ENCODE results near the gene VPS13D.
"Not testable (repeated sequence)": the region's sequence is repeated elsewhere in the genome, so short reads cannot be mapped to it uniquely, and the experiment has no call there.

Gene VPS13D

GRCh38 chr1:12518931-12519692, 289.3 kb downstream of the VPS13D start:
- no peak overlapping the region for H3K27ac ChIP-seq (ENCODE audit: poor library complexity, severe bottlenecking)
- DNase-seq (ENCODE audit: low spot score) (no peak), ATAC-seq (ENCODE audit: low read depth) (no peak)
- no peaks in the 10 kb centered on the region for H3K9me3 ChIP-seq (ENCODE audit: severe bottlenecking)
- H3K4me1 ChIP-seq (ENCODE audit: insufficient read depth, poor library complexity, severe bottlenecking) = no peaks in the 10 kb centered on the region
- no peak overlapping the region for H3K4me3 ChIP-seq (ENCODE audit: severe bottlenecking)
- no peak for TF ChIP-seq CTCF (IDR thresholded peaks at IDR 0.05; ENCODE audit: poor library complexity, severe bottlenecking)
- no peaks in the 10 kb centered on the region for H3K27me3 ChIP-seq (ENCODE audit: insufficient read depth, poor library complexity, severe bottlenecking)
- no peaks in the 10 kb centered on the region for H3K36me3 ChIP-seq (ENCODE audit: low read depth)

GRCh38 chr1:12519693-12520364, 290.0 kb downstream of the VPS13D start:
- Histone ChIP-seq H3K4me1 (ENCODE audit: insufficient read depth, poor library complexity, severe bottlenecking) (no peaks in the 10 kb centered on the region), H3K27ac (ENCODE audit: poor library complexity, severe bottlenecking) (no peak overlapping the region), H3K27me3 (ENCODE audit: insufficient read depth, poor library complexity, severe bottlenecking) (no peaks in the 10 kb centered on the region), H3K4me3 (ENCODE audit: severe bottlenecking) (no peak overlapping the region), H3K9me3 (ENCODE audit: severe bottlenecking) (no peaks in the 10 kb centered on the region), H3K36me3 (ENCODE audit: low read depth) (no peaks in the 10 kb centered on the region)
- ATAC-seq (ENCODE audit: low read depth) (no peak), DNase-seq (ENCODE audit: low spot score) (no peak)
- TF ChIP-seq CTCF (IDR thresholded peaks at IDR 0.05; ENCODE audit: poor library complexity, severe bottlenecking) = no peak

GRCh38 chr1:12521096-12521495, 291.3 kb downstream of the VPS13D start:
- Histone ChIP-seq H3K27ac (ENCODE audit: poor library complexity, severe bottlenecking) (no peak overlapping the region), H3K4me3 (ENCODE audit: severe bottlenecking) (no peak overlapping the region), H3K9me3 (ENCODE audit: severe bottlenecking) (no peaks in the 10 kb centered on the region), H3K27me3 (ENCODE audit: insufficient read depth, poor library complexity, severe bottlenecking) (no peaks in the 10 kb centered on the region), H3K36me3 (ENCODE audit: low read depth) (no peaks in the 10 kb centered on the region), H3K4me1 (ENCODE audit: insufficient read depth, poor library complexity, severe bottlenecking) (no peaks in the 10 kb centered on the region)
- TF ChIP-seq CTCF (IDR thresholded peaks at IDR 0.05; ENCODE audit: poor library complexity, severe bottlenecking) = no peak
- DNase-seq (ENCODE audit: low spot score) (no peak), ATAC-seq (ENCODE audit: low read depth) (no peak)

GRCh38 chr1:12522780-12523179, 292.9 kb downstream of the VPS13D start:
- not testable (repeated sequence) for H3K9me3 ChIP-seq (ENCODE audit: severe bottlenecking); H3K27me3 ChIP-seq (ENCODE audit: insufficient read depth, poor library complexity, severe bottlenecking); DNase-seq (ENCODE audit: low spot score); H3K4me3 ChIP-seq (ENCODE audit: severe bottlenecking); ATAC-seq (ENCODE audit: low read depth); H3K4me1 ChIP-seq (ENCODE audit: insufficient read depth, poor library complexity, severe bottlenecking); H3K36me3 ChIP-seq (ENCODE audit: low read depth); H3K27ac ChIP-seq (ENCODE audit: poor library complexity, severe bottlenecking)

- DNase-seq (ENCODE audit: low spot score) = no peak
- no peaks in the 10 kb centered on the region for H3K27me3 ChIP-seq (ENCODE audit: insufficient read depth, poor library complexity, severe bottlenecking)
- no peak for TF ChIP-seq CTCF (IDR thresholded peaks at IDR 0.05; ENCODE audit: poor library complexity, severe bottlenecking)
- no peaks in the 10 kb centered on the region for H3K9me3 ChIP-seq (ENCODE audit: severe bottlenecking)
- ATAC-seq (ENCODE audit: low read depth) = no peak
- no peak overlapping the region for H3K4me3 ChIP-seq (ENCODE audit: severe bottlenecking)
- peaks cover 3% of the 10 kb centered on the region for H3K4me1 ChIP-seq (ENCODE audit: insufficient read depth, poor library complexity, severe bottlenecking)
- H3K36me3 ChIP-seq (ENCODE audit: low read depth) = no peaks in the 10 kb centered on the region
- H3K27ac ChIP-seq (ENCODE audit: poor library complexity, severe bottlenecking) = no peak overlapping the region
These were observed 294.4 kb downstream of the VPS13D start for GRCh38 chr1:12524266-12524665.
